NB4 (cell line): ENCODE measurements around the gene UBE2V1.
"Not testable (repeated sequence)": the region's sequence is repeated elsewhere in the genome, so short reads cannot be mapped to it uniquely, and the experiment has no call there.

ENCODE experiments used
- MYC ChIP-seq: IDR thresholded peaks from 2 replicates; pipeline ENCODE4 v1.6.1; 2011; ENCODE audit warnings: low read depth, low read length
- POLR2A ChIP-seq: IDR thresholded peaks from 2 replicates; pipeline ENCODE4 v1.6.1; 2011; ENCODE audit warnings: mild to moderate bottlenecking; ENCODE audit not compliant: insufficient read length; ENCODE audit errors: extremely low read depth
- TF ChIP-seq, protein P1 (sequence below): IDR thresholded peaks from one replicate; pipeline ENCODE4 v1.5.1; 2012; ENCODE audit warnings: low read depth, low read length
- TF ChIP-seq, protein P2 (sequence below): IDR thresholded peaks from 2 replicates; pipeline ENCODE4 v1.6.1; 2011; ENCODE audit warnings: low read depth, low read length

DNA sequence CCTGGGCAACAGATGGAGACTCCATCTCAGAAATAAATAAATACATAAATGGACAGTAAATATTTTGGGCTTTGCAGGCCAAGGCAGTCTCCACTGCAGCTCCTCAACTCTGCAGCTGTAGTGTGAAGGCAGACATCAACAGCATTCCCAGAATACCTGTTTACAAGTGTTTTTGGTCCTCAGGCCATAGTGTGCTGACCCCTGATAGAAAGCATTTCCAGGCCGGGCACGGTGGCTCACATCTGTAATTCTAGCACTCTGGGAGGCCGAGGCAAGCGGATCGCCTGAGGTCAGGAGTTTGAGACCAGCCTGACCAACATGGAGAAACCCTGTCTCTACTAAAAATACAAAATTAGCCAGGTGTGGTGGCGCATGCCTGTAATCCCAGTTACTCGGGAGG lies 22.2 kb upstream of the UBE2V1 start:
- TF ChIP-seq, protein P1, sequence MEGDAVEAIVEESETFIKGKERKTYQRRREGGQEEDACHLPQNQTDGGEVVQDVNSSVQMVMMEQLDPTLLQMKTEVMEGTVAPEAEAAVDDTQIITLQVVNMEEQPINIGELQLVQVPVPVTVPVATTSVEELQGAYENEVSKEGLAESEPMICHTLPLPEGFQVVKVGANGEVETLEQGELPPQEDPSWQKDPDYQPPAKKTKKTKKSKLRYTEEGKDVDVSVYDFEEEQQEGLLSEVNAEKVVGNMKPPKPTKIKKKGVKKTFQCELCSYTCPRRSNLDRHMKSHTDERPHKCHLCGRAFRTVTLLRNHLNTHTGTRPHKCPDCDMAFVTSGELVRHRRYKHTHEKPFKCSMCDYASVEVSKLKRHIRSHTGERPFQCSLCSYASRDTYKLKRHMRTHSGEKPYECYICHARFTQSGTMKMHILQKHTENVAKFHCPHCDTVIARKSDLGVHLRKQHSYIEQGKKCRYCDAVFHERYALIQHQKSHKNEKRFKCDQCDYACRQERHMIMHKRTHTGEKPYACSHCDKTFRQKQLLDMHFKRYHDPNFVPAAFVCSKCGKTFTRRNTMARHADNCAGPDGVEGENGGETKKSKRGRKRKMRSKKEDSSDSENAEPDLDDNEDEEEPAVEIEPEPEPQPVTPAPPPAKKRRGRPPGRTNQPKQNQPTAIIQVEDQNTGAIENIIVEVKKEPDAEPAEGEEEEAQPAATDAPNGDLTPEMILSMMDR: not testable (repeated sequence)
- TF ChIP-seq MYC, POLR2A: not testable (repeated sequence)
- TF ChIP-seq, protein P2, sequence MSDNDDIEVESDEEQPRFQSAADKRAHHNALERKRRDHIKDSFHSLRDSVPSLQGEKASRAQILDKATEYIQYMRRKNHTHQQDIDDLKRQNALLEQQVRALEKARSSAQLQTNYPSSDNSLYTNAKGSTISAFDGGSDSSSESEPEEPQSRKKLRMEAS: not testable (repeated sequence)
